ENCODE measurements around the gene DYRK4.

Gene DYRK4

DNA sequence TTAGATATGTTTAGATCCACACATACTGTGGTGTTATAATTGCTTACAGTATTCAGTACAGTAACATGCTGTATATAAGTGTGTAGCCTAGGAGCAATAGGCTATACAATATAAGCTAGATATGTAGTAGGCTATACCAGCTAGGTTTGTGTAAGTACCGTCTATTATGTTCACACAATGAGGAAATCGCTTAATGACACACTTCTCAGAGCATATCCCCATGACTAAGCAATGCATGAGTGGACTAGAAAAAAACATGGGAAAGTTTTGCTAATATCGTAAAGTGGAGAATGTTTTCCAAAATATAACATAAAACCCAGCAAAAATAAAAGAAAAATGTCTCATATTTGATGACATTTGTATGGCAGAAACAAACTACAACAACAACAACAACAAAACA lies 59.5 kb downstream of the DYRK4 start:
- no peak for DNase-seq (ENCODE audit: low spot score)

DNA sequence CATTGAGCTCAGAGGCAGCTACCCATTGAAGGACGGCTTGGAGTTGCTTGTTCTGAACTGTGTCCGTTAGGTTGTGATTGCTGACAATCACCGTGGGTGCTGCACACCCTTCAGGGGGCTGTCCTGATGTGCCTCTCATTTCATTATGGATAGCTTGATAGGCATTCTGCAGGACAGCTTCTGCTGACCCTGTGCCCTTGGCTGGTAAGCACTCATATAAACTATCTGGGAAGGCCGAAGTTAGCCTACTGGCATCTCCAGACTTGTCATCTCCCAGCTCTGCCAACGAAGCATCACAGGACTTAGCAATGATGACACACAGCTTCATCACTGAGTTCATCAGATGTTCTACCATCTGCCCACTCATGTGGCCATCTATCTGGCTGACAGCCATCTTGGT lies 64.5 kb downstream of the DYRK4 start:
- no peak for DNase-seq (ENCODE audit: low spot score)

DNA sequence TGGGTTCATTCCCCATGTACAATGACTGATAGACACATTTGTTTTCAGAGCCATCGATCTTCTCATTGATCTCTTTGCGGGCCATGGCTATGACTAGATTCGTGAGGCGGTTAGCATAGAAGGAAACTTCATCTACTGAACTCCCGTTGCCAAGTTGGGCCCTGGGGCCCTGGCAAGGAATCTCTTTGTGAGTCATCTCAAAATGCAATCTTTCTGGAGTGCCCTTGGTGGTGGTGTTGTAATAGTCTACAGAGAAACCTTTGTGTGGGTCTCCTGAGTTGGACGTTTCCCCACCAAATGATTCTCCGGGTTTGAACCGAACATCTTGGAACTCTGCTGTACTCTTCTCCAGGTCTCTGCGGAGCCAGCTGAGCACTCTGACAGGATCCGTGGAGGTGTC lies 66.4 kb downstream of the DYRK4 start:
- no peak for DNase-seq (ENCODE audit: low spot score)

DNA sequence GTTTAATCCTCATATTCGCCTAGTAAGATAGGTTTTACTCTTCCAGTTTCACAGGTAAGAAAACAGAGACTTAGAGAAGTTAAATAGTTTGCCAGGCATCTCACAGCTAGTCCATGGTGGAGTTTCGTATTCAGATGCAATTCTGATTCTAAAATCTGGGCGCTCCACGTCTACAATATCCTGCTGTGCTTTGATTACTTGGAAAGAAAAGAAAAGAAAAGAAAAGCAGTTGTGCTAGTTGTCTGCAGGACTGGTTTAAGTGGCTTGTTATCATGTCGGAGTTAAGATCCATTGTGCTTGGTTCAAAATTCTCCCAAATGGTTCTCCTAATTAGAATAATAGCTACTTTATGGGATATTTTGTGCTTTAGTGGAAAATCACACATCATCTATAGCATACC lies 68.3 kb downstream of the DYRK4 start:
- DNase-seq (ENCODE audit: low spot score) = no peak

DNA sequence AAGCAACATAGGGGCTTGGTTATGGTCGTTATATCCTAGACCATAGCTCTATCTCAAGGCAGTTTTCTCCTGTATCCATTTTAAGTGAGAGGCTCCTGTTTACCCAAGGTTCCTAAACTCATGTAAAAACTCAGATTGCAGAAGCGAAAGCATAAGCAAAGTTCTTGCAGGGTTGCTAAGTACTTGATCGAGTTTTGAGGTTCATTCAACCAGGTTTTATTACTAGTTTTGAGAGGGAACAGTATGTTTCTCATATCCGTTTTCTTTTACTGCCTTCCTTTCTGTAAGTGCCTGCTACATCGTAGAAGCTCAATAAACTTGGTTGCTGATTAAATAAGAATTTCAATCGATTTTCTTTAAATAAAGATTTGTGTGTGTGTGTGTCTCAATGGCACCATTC lies 81.7 kb downstream of the DYRK4 start:
- DNase-seq (ENCODE audit: low spot score) = no peak

DNA sequence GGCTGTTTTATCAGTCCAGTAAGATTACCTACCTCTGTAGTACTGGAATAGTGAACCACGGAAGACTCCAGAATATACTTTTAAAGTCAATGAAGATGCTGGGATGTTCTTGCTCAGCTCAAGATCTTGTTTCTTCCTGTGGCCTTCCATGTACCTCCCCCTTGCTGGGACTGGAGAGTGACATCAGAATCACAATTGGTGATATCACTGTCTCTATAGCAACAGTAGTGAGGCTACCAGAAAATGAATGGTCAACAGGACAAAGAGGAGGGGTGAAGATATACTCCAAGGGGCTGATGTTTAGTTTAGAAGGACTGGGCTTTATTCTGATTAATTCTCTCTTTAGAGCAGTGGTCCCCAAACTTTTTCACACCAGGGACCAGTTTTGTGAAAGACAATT lies 83.0 kb downstream of the DYRK4 start:
- DNase-seq (ENCODE audit: low spot score) = no peak

DNA sequence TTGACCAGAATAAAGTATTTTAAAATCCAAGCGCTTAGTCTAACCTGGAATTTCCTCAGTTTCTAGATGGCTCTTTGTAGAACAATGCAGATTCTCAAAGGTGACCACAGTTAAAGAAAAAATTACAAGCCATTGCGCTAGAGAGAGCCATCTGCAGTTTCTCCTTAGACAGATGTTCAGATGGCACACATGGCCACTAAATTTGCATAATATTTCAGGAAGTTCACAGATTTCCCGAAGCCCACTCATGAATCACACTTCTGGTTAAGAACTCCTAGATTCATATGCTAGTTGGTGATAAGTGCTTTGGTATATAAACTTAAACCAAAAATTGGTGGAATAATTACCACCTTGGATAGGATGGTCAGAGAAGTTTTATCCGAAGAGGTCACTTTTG lies 86.1 kb downstream of the DYRK4 start:
- no peak for DNase-seq (ENCODE audit: low spot score)

DNA sequence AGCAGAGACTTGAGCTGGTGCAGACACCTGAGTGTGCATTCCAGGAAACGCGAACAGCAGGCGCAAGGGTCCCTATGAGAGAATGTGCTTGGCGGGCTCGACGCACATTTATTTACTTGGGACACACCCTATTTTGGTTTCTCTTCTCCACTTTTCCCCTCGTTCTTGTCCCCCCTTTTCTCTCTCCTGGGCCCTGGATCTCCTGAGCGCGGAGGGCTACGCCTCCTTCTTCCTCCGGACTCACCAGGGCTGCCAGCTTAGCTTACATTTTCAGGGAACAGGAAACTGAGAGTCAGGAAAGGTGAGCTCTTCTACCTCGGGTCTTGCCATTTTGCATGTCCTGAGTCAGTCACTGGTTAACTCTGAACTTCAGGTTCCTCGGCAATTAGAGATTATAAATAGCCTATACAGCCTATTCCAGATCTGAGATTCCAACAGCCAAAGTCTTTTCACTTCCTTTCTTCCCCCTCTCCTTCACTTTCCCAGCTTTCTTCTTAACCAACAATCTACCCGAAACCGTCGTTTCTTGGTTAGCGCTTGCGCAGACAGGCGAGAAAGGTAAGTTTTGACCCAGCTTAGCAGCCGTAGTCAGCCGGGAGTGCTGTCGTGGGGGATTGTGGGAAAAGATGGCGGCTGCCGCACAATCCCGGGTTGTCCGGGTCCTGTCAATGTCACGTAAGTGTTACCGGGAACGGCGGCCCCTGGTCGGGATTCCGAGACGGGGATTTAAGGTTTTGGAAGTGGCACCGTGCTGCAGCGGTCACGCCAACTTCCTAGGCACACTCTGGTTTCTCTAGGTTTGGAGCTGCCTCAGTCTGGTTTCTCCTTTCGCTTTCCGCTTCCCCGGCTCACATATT lies 86.7 kb downstream of the DYRK4 start, which contains the start of the genes AKAP3 and NDUFA9:
AKAP3 (minus strand) TSS at position 551 of the 857 bp plus-strand sequence. CDS start 10,855 bp downstream, outside the sequence.
NDUFA9 (plus strand) TSS at position 614 of the 857 bp plus-strand sequence; CDS start at position 627, 13 bp downstream.
- peak; percentile 91 for DNase-seq (ENCODE audit: low spot score)

DNA sequence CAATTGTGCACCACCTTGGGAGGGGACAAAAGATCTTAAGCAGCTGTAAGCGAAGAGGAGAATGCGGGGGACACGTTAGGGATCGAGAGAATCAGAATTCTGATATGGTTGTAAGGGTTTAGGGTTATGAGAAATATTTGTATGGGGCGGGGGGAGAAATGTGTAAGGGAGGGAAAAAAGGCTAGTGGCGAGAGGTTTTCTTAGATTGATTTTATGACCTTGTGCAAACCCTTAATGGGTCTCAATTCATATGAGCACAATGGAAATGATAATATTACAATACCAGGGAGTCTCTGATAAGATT lies 87.3 kb downstream of the DYRK4 start:
- DNase-seq (ENCODE audit: low spot score) = no peak

DNA sequence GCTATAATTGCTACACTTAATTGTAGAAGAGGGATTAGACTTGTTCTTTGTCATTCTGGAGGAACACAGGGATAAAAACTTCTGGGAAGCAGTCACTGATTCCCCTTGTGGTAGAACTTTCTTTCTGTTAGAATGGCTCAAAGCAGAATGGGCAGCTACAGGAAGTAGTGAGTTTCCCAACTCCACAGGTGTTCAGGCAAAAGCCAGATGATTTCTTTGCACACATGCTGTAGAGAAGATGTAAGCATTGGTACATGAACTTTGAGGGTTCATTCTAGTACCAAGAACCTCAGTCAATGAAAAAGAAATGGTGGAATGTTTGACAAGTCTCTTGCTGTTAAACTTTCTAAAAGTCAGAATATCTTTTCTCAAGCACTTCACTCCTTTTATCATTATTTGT lies 91.2 kb downstream of the DYRK4 start:
- peak; percentile 3 for DNase-seq (ENCODE audit: low spot score)

DNA sequence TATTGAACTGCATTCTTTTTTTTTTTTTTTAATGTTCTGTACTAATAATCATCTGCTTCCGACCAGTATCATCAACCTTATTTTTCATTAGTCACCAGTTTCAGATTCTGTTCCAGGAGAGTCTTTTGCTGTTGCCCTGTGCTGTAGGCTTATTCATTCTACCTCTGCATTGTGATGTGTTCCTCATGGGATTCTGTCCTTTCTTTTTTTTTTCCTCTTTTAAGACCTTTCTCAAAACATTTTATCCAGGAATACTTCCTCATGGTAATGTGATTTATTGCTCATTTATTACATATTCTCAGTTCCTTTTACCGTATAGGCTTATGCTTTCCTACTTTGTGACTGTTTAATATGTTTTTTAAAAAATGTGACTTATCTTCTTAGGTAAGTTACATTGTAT lies 91.7 kb downstream of the DYRK4 start:
- DNase-seq (ENCODE audit: low spot score) = no peak
